GM12878 (cell line): ENCODE results near the gene HOXB3. TPM values are rescaled to one million over a fixed set of nuclear protein-coding genes. Genes with fewer than 3 reads are reported as not detected.

Experiments used
- ATAC-seq: fragments of 200-7000 bp; cut with Tn5 transposase; 3 replicates; pipeline ENCODE4 v1.9.1; 2020; ENCODE audit warnings: mild to moderate bottlenecking, moderate library complexity
- BruUV-seq: library from RNA; stranded (reverse); fragments of 400-500 nt; replicated peaks from 2 replicates; lab custom pipeline; 2021; lab: Mats Ljungman, UMichigan
- CTCF ChIA-PET: fragments of 300-600 bp; sonication (Branson Sonifier 250); formaldehyde crosslinking; extraction: SDS; loops from one replicate; lab custom pipeline; 2021; ENCODE audit warnings: inconsistent platforms; lab: Yijun Ruan, JAX
- POLR2A ChIA-PET: fragments of 350-600 bp; formaldehyde crosslinking; extraction: SDS; loops from one replicate; lab custom pipeline; 2021; ENCODE audit warnings: inconsistent platforms; lab: Charles Lee
- RAD21 ChIA-PET: fragments of 300-600 bp; sonication (Branson Sonifier 250); formaldehyde crosslinking; loops from one replicate; lab custom pipeline; 2023; ENCODE audit warnings: antibody characterized with exemption; ENCODE audit not compliant: unreplicated experiment; lab: Charles Lee
- SMC1A ChIA-PET: fragments of 300-600 bp; sonication (Branson Sonifier 250); formaldehyde crosslinking; loops from one replicate; lab custom pipeline; 2023; ENCODE audit not compliant: unreplicated experiment, uncharacterized antibody; lab: Charles Lee
- DNase-seq: peaks from one replicate; pipeline ENCODE4 v3.0.0-alpha.2; 2011; ENCODE audit warnings: low read depth, low spot score
- FAIRE-seq: peaks from 3 replicates; lab custom pipeline; 2011; peaks lifted over from hg19 to GRCh38; lab: Jason Lieb, UNC
- H2AFZ ChIP-seq: 2 replicates; pipeline ENCODE4 v1.6.0; 2011; ENCODE audit warnings: low read depth, low read length, control low read depth; ENCODE audit not compliant: control insufficient read depth
- H3K27ac ChIP-seq: 2 replicates; pipeline ENCODE4 v1.5.1; 2011; ENCODE audit warnings: control low read depth; ENCODE audit not compliant: control insufficient read depth, insufficient read depth
- H3K27me3 ChIP-seq, 2 experiments: replicated peaks in 1 of 2; 2 replicates each; pipeline versions ENCODE4 v1.6.0 to v1.6.1; 2011; ENCODE audit warnings: low read length in 1 of 2; ENCODE audit not compliant: control insufficient read depth in 2 of 2, insufficient read depth in 2 of 2
- H3K36me3 ChIP-seq, 2 experiments: 2 replicates each; pipeline ENCODE4 v1.5.1; 2011; ENCODE audit warnings: low read length in 1 of 2; ENCODE audit not compliant: control insufficient read depth in 2 of 2, insufficient read depth in 2 of 2
- H3K4me1 ChIP-seq: 2 replicates; pipeline ENCODE4 v1.6.1; 2011; ENCODE audit warnings: mild to moderate bottlenecking, low read length, moderate library complexity, mixed read lengths; ENCODE audit not compliant: control insufficient read depth, insufficient read depth
- H3K4me2 ChIP-seq: 2 replicates; pipeline ENCODE4 v1.6.0; 2011; ENCODE audit warnings: control low read depth; ENCODE audit not compliant: control insufficient read depth, insufficient read depth
- H3K4me3 ChIP-seq: fragments of 200-600 bp; sonication (generic); 2 replicates; pipeline ENCODE4 v1.5.1; 2016
- H3K79me2 ChIP-seq: 2 replicates; pipeline ENCODE4 v1.6.0; 2011; ENCODE audit warnings: low read length; ENCODE audit not compliant: control insufficient read depth, insufficient read depth
- H3K9ac ChIP-seq: 2 replicates; pipeline ENCODE4 v1.8.0; 2011; ENCODE audit warnings: low read length, control low read depth, mixed read lengths; ENCODE audit not compliant: control insufficient read depth, insufficient read depth
- H3K9me3 ChIP-seq: replicated peaks from 3 replicates; pipeline ENCODE4 v1.5.1; 2011; ENCODE audit warnings: mild to moderate bottlenecking, low read length; ENCODE audit not compliant: control insufficient read depth, insufficient read depth
- H4K20me1 ChIP-seq: 2 replicates; pipeline ENCODE4 v1.6.0; 2011; ENCODE audit not compliant: control insufficient read depth, insufficient read depth
- CHD4 ChIP-seq: fragments of 200-600 bp; sonication (generic); IDR thresholded peaks from 2 replicates; pipeline ENCODE4 v1.6.1; 2016; ENCODE audit warnings: mild to moderate bottlenecking
- CTCF ChIP-seq, 3 experiments: IDR thresholded peaks in 2 of 3; conservative IDR thresholded peaks in 1 of 3; 2 replicates each; pipeline ENCODE4 v1.5.1; 2011; ENCODE audit warnings: low read depth in 3 of 3, low read length in 3 of 3, mild to moderate bottlenecking in 3 of 3, control low read depth in 2 of 3, moderate library complexity in 2 of 3, inconsistent platforms in 1 of 3, mixed read lengths in 1 of 3; ENCODE audit not compliant: control insufficient read depth in 2 of 3, insufficient read depth in 1 of 3; ENCODE audit errors: extremely low read depth in 1 of 3
- FOXK2 ChIP-seq: fragments of 450-650 bp; IDR thresholded peaks from 2 replicates; pipeline ENCODE4 v1.6.1; 2017; ENCODE audit warnings: mild to moderate bottlenecking, moderate library complexity
- MEF2A ChIP-seq: IDR thresholded peaks from 2 replicates; pipeline ENCODE4 v1.6.1; 2011; ENCODE audit warnings: low read depth, mild to moderate bottlenecking, low read length, moderate library complexity; ENCODE audit not compliant: insufficient read depth
- MLLT1 ChIP-seq: fragments of 450-650 bp; IDR thresholded peaks from 2 replicates; pipeline ENCODE4 v1.6.1; 2016; ENCODE audit warnings: mild to moderate bottlenecking
- NBN ChIP-seq: fragments of 450-650 bp; IDR thresholded peaks from 2 replicates; pipeline ENCODE4 v1.6.1; 2016
- NRF1 ChIP-seq: conservative IDR thresholded peaks from 2 replicates; pipeline ENCODE4 v1.6.1; 2011; ENCODE audit warnings: mild to moderate bottlenecking, low read depth, low read length, improper control_type of control experiment
- PBX3 ChIP-seq: IDR thresholded peaks from 2 replicates; pipeline ENCODE4 v1.6.1; 2011; ENCODE audit warnings: mild to moderate bottlenecking, low read depth, low read length, moderate library complexity; ENCODE audit not compliant: insufficient replicate concordance
- PRDM15 ChIP-seq: fragments of 450-650 bp; formaldehyde crosslinking; IDR thresholded peaks from 2 replicates; pipeline ENCODE4 v1.4.0; 2020; ENCODE audit warnings: mild to moderate bottlenecking, moderate library complexity
- SIN3A ChIP-seq: IDR thresholded peaks from 2 replicates; pipeline ENCODE4 v1.6.1; 2012; ENCODE audit warnings: low read depth, low read length, improper control_type of control experiment
- STAT1 ChIP-seq: fragments of 450-650 bp; conservative IDR thresholded peaks from 2 replicates; pipeline ENCODE4 v1.6.1; 2014; ENCODE audit warnings: antibody characterized with exemption, mild to moderate bottlenecking
- TARDBP ChIP-seq: IDR thresholded peaks from 2 replicates; pipeline ENCODE4 v1.6.1; 2016; ENCODE audit warnings: borderline replicate concordance
- TBL1XR1 ChIP-seq: IDR thresholded peaks from 2 replicates; pipeline ENCODE4 v1.6.1; 2012; ENCODE audit warnings: low read depth, low read length, improper control_type of control experiment
- TCF3 ChIP-seq: IDR thresholded peaks from 2 replicates; pipeline ENCODE4 v1.6.1; 2012; ENCODE audit warnings: low read depth, mild to moderate bottlenecking, low read length, borderline replicate concordance; ENCODE audit not compliant: insufficient read depth
- WGBS: methylation state at CpG from one replicate; pipeline ENCODE4 v1.1.6; 2016; ENCODE audit warnings: low lambda C conversion rate; ENCODE audit not compliant: insufficient replicate concordance, insufficient coverage; ENCODE audit errors: missing lambda C conversion rate; 5-methylcytosine and 5-hydroxymethylcytosine counted together
- in situ Hi-C: fragments of 300-500 bp; cut with MboI; formaldehyde crosslinking; loops from 9 replicates; pipeline ENCODE4 v1.14.3; 2018; ENCODE audit warnings: mixed read lengths
- intact Hi-C: fragments of 100-400 bp; cut with micrococcal nuclease; formaldehyde crosslinking; loops from one replicate; pipeline ENCODE4 v1.14.2; 2022; ENCODE audit not compliant: unreplicated experiment
- polyA plus RNA-seq, 11 experiments: library from polyadenylated mRNA; depleted of rRNA in 4 of 11; unstranded in 6 of 11; stranded (reverse) in 5 of 11; fragments of >200 nt; fragmentation: Nextera tagmentation in 4 of 11; fragmentation: Illumina TruSeq in 1 of 11; extraction: Ambion mirVana in 4 of 11; extraction: Trizol in 1 of 11; gene quantifications; 1 replicate in 1 of 11; 2 replicates in 10 of 11; pipeline versions ENCODE4 v1.2.1 to v1.2.3, GENCODE V29; 2011 to 2016; ENCODE audit warnings: inconsistent platforms in 2 of 11, missing spikeins in 2 of 11, low read depth in 1 of 11
- total RNA-seq, 4 experiments: library from RNA; depleted of rRNA in 3 of 4; stranded (reverse); fragments of >200 nt in 3 of 4; fragmentation: Illumina TruSeq in 1 of 4; extraction: Trizol in 1 of 4; gene quantifications; 2 replicates each; pipeline versions ENCODE4 v1.2.1 to v1.2.3, GENCODE V29; 2013 to 2021

Gene HOXB3
- total and polyA plus RNA-seq, 10 of the 15 experiments (the other 5 are each of a cell fraction or from before 2014, with no cell fraction given): 0.19 to 7.7 (median 2.9) TPM

- Histone ChIP-seq H3K4me3 (peak overlapping the region; percentile 93), H3K79me2 (peaks cover 7% of the 10 kb centered on the region), H3K36me3 (no peaks in the 10 kb centered on the region), H3K9me3 (no peaks in the 10 kb centered on the region), H3K27me3 (no peaks in the 10 kb centered on the region), H4K20me1 (no peaks in the 10 kb centered on the region), H3K4me2 (peak overlapping the region; percentile 48), H3K4me1 (peaks cover 23% of the 10 kb centered on the region), H3K9ac (peak overlapping the region; percentile 77), H2AFZ (peak overlapping the region; percentile 78), H3K27ac (peak overlapping the region; percentile 29)
- in situ Hi-C loops (no loop called here), intact Hi-C loops (no loop called here)
- ATAC-seq (peak; percentile 79), DNase-seq (no peak), FAIRE-seq (no peak)
- CTCF ChIA-PET: interaction anchor here (1.0 to 2.3 kb wide), 3 partner anchors 86 to 245 kb away, joined by 4 to 10 read pairs (median 4); no protein-coding TSS in a partner anchor
- POLR2A ChIA-PET: no interaction called here
- TSS peak; percentile 84 for BruUV-seq
- SMC1A ChIA-PET: interaction anchor here (0.9 to 2.7 kb wide), 8 partner anchors 68 to 245 kb away, joined by 3 to 6 read pairs (median 3); no protein-coding TSS in a partner anchor
- 19% methylated on average over 41 of the region's 43 CpGs for WGBS
- RAD21 ChIA-PET: interaction anchor here (0.9 to 2.3 kb wide), 5 partner anchors 82 to 245 kb away, joined by 3 to 8 read pairs (median 4); no protein-coding TSS in a partner anchor
- TF ChIP-seq TARDBP: no peak
- TF ChIP-seq SIN3A: no peak
- TF ChIP-seq MLLT1: peak; percentile 77; the same call in 1 of the 2 replicates
- no peak for TF ChIP-seq FOXK2
- peak in 2 of 3 experiments; percentile 4 to 16; a peak in 1 of 6 replicates for TF ChIP-seq CTCF (IDR thresholded peaks at IDR 0.05 in 2 of 3, conservative IDR thresholded peaks at IDR 0.05 in 1 of 3; ENCODE audit: control insufficient read depth in 2 of 3, extremely low read depth in 1 of 3, insufficient read depth in 1 of 3, low read depth in 3 of 3, low read length in 3 of 3)
- no peak for TF ChIP-seq MEF2A
- TF ChIP-seq TBL1XR1: 0 out of 2 replicates have a peak, but pooled peaks have one; percentile 13
- TF ChIP-seq CHD4: no peak
- TF ChIP-seq PBX3: no peak
- TF ChIP-seq NRF1: no peak
- TF ChIP-seq STAT1: peak; percentile 68; the same call in 1 of the 2 replicates
- no peak for TF ChIP-seq TCF3
- no peak for TF ChIP-seq PRDM15
- peak; percentile 22; the same call in 1 of the 2 replicates for TF ChIP-seq NBN
Measured at GRCh38 chr17:48578616-48579470, 11.2 kb downstream of the HOXB3 start.
